Heart left ventricle (tissue), 16 donors: ENCODE measurements around the gene TNKS1BP1. TPM values are rescaled to one million over a fixed set of nuclear protein-coding genes. Genes with fewer than 3 reads are reported as not detected.

Experiments
- ATAC-seq, 4 donors: fragments of 200-7000 bp; cut with Tn5 transposase; one replicate each; pipeline ENCODE4 v1.9.1; 2020 to 2022; ENCODE audit warnings: moderate library complexity in 4 of 4, mild to moderate bottlenecking in 3 of 4, moderate number of reproducible peaks in 1 of 4
- DNase-seq, 5 donors: peaks; one replicate each; pipeline ENCODE4 v3.0.0-alpha.2; 2020
- H3K27ac ChIP-seq, 12 donors: fragments of 200-600 bp; sonication (generic) in 4 of 12; one replicate each; pipeline versions ENCODE4 v1.5.0 to v1.8.0; 2016 to 2022; ENCODE audit warnings: mild to moderate bottlenecking in 2 of 12
- H3K27me3 ChIP-seq, 9 donors: fragments of 200-600 bp; sonication (generic) in 2 of 9; one replicate each; pipeline versions ENCODE4 v1.5.1 to v1.8.0; 2016 to 2022; ENCODE audit warnings: mild to moderate bottlenecking in 3 of 9
- H3K36me3 ChIP-seq, 9 donors: fragments of 200-600 bp; sonication (generic) in 2 of 9; one replicate each; pipeline versions ENCODE4 v1.5.0 to v1.8.0; 2018 to 2022; ENCODE audit warnings: mild to moderate bottlenecking in 2 of 9
- H3K4me1 ChIP-seq, 12 donors: fragments of 200-600 bp; sonication (generic) in 4 of 12; one replicate each; pipeline versions ENCODE4 v1.5.0 to v1.8.0; 2016 to 2022; ENCODE audit warnings: mild to moderate bottlenecking in 3 of 12
- H3K4me3 ChIP-seq, 12 donors: fragments of 200-600 bp; sonication (generic) in 4 of 12; one replicate each; pipeline versions ENCODE4 v1.5.0 to v1.8.0; 2017 to 2022; ENCODE audit warnings: mild to moderate bottlenecking in 9 of 12, moderate library complexity in 4 of 12
- H3K9me3 ChIP-seq, 12 donors: fragments of 200-600 bp; sonication (generic) in 4 of 12; one replicate each; pipeline versions ENCODE4 v1.5.0 to v1.8.0; 2016 to 2022; ENCODE audit warnings: mild to moderate bottlenecking in 1 of 12
- CTCF ChIP-seq, 12 donors: fragments of 200-600 bp; sonication (generic) in 4 of 12; IDR thresholded peaks; one replicate each; pipeline versions ENCODE4 v1.5.0 to v1.8.0; 2018 to 2022; ENCODE audit warnings: antibody characterized with exemption in 12 of 12, mild to moderate bottlenecking in 5 of 12
- POLR2A ChIP-seq, 2 donors: fragments of 450-650 bp; IDR thresholded peaks; one replicate each; pipeline ENCODE4 v1.6.1; 2017; ENCODE audit warnings: antibody characterized with exemption in 2 of 2, mild to moderate bottlenecking in 2 of 2, moderate library complexity in 2 of 2
- WGBS, 4 donors: extraction: QIAGEN DNeasy Blood & Tissue Kit in 2 of 4; methylation state at CpG; one replicate each; pipeline versions ENCODE4 v1.1.5 to v1.1.7; 2013 to 2018; 5-methylcytosine and 5-hydroxymethylcytosine counted together
- intact Hi-C, 10 donors: fragments of 100-400 bp; cut with DNase I; formaldehyde crosslinking; loops; one replicate each; pipeline versions ENCODE4 v1.11.1 to v1.14.2; 2022
- polyA plus RNA-seq, 2 donors: library from polyadenylated mRNA; stranded (reverse); fragments of 200-250 nt; gene quantifications; one replicate each; pipeline ENCODE4 v1.2.3, GENCODE V29; 2013
- total RNA-seq, 9 donors: library from RNA; depleted of rRNA in 2 of 9; stranded (reverse); fragments of >200 nt in 2 of 9; fragmentation: NEBNext Ultra II Directional in 3 of 9; extraction: Animal tissue kit (Norgen Biotek cat#: 25700) in 3 of 9; gene quantifications; one replicate each; pipeline versions ENCODE4 v1.1.0 to v1.2.4, GENCODE V29; 2016 to 2023
- donor health status: ischemic (EF 13 %, LVEDD 7.1; RV severe dilation, severe dysfunction).
- donor health status: healthy with polysubstance abuse.
- donor health status: DM: no; HTN: yes; CAD: no.
- donor health status: DM: no; HTN: no; CAD: no.
- donor health status: ischemic (EF 25% LVEDD 6.9; RV normal size, moderate dysfunction).
- donor health status: ischemic (EF 25% LVEDD 5.7; RV mildly dilated, moderate dysfunction).
- donor health status: healthy.
- donor health status: DM: yes; HTN: yes; CAD: no.
- donor health status: ischemic (EF 35%, LVEDD 5.7; RV mildly dilated, moderate dysfunction).
- donor health status: nonischemic (EF 11% LVEDD 7.7; RV severe dilation, severe dysfunction).
- donor health status: DM: yes; HTN: yes; CAD: no.
- donor health status: PGD.
- donor health status: ischemic (EF 29% LVEDD 5.4; RV normal size, mild dysfunction).
- donor health status: nonischemic (EF 23%, LVEDD 6.1; RV moderate dilation, normal function).

The TNKS1BP1 gene
- total and polyA plus RNA-seq, 11 donors = 25.3 to 68.3 (median 34.2) TPM

- H3K9me3 ChIP-seq = no peaks in the 10 kb centered on the region
- H3K4me1 ChIP-seq = peaks cover 0 to 39% (median 24%) of the 10 kb centered on the region in 12 donors
- no peak for DNase-seq
- no peaks in the 10 kb centered on the region for H3K36me3 ChIP-seq
- intact Hi-C loops = loop anchor here in 3 of 10 donors (2.0 to 5.0 kb wide), 3 partner anchors 28 to 48 kb away; partner anchors contain the start of gene TNKS1BP1 (in 1 of the 3)
- ATAC-seq = no peak
- no peaks in the 10 kb centered on the region for H3K27me3 ChIP-seq
- TF ChIP-seq CTCF (IDR thresholded peaks at IDR 0.05) (no peak), POLR2A (IDR thresholded peaks at IDR 0.05) (no peak)
- WGBS, 4 donors = 89 to 91% (median 91%) methylated on average over 5 of the region's 5 CpGs
- no peak overlapping the region for H3K4me3 ChIP-seq
- no peak overlapping the region for H3K27ac ChIP-seq
Measured at GRCh38 chr11:57279116-57279515, 45.6 kb downstream of the TNKS1BP1 start.

GRCh38 chr11:57278721-57279095 lies 46.0 kb downstream of the TNKS1BP1 start:
- H3K27ac ChIP-seq = peak overlapping the region in 6 of 12 donors; percentile 56 to 94 (median 82)
- intact Hi-C loops = loop anchor here in 4 of 10 donors (1.0 to 5.0 kb wide), 4 partner anchors 28 to 49 kb away; partner anchors contain the start of gene TNKS1BP1 (in 1 of the 4)

GRCh38 chr11:57277845-57278720 lies 46.7 kb downstream of the TNKS1BP1 start:
- no peak for TF ChIP-seq POLR2A (IDR thresholded peaks at IDR 0.05)
- TF ChIP-seq CTCF (IDR thresholded peaks at IDR 0.05) = peak; percentile 60 to 90 (median 80)
- peak; percentile 72 to 80 (median 74) for DNase-seq

More at GRCh38 chr11:57278721-57279095, 46.0 kb downstream of the TNKS1BP1 start:
- WGBS, 4 donors = 73 to 81% (median 79%) methylated on average over 7 of the region's 7 CpGs
- H3K27me3 ChIP-seq = no peaks in the 10 kb centered on the region
- H3K4me3 ChIP-seq = no peak overlapping the region
- no peaks in the 10 kb centered on the region for H3K36me3 ChIP-seq
- H3K4me1 ChIP-seq = peaks cover 0 to 39% (median 24%) of the 10 kb centered on the region in 12 donors
- no peak for ATAC-seq
- no peak for TF ChIP-seq POLR2A (IDR thresholded peaks at IDR 0.05)
- no peak for TF ChIP-seq CTCF (IDR thresholded peaks at IDR 0.05)
- peaks cover 0 to 3% (median 0%) of the 10 kb centered on the region in 12 donors for H3K9me3 ChIP-seq
- DNase-seq = no peak

More at GRCh38 chr11:57277845-57278720, 46.7 kb downstream of the TNKS1BP1 start:
- H3K4me1 ChIP-seq = peaks cover 0 to 39% (median 24%) of the 10 kb centered on the region in 12 donors
- no peaks in the 10 kb centered on the region for H3K36me3 ChIP-seq
- H3K27me3 ChIP-seq = no peaks in the 10 kb centered on the region
- H3K27ac ChIP-seq = peak overlapping the region; percentile 40 to 94 (median 80)
- peak; percentile 13 to 81 (median 74) for ATAC-seq
- peak overlapping the region in 2 of 12 donors; percentile 20 to 27 for H3K4me3 ChIP-seq
- peaks cover 0 to 9% (median 1%) of the 10 kb centered on the region in 12 donors for H3K9me3 ChIP-seq
- WGBS, 4 donors = 7 to 10% (median 8%) methylated on average over 14 of the region's 14 CpGs
- intact Hi-C loops = loop anchor here in 4 of 10 donors (1.0 to 5.0 kb wide), 5 partner anchors 27 to 49 kb away; partner anchors contain the start of gene TNKS1BP1 (in 1 of the 4)
